HepG2 (cell line): Measurements from ENCODE around the gene ARFGEF3. TPM values are rescaled to one million over a fixed set of nuclear protein-coding genes. Genes with fewer than 3 reads are reported as not detected.

Experiments used
- ATAC-seq: fragments of 200-7000 bp; cut with Tn5 transposase; 3 replicates; pipeline ENCODE4 v1.9.1; 2020; ENCODE audit warnings: mild to moderate bottlenecking, moderate library complexity
- BruUV-seq: library from RNA; stranded (reverse); fragments of 400-500 nt; replicated peaks from 2 replicates; lab custom pipeline; 2021; lab: Mats Ljungman, UMichigan
- CTCF ChIA-PET: fragments of 300-600 bp; formaldehyde crosslinking; extraction: SDS; loops from one replicate; lab custom pipeline; 2021; ENCODE audit warnings: low total read pairs, inconsistent platforms, low intra/inter-chr PET ratio; lab: Yijun Ruan, JAX
- POLR2A ChIA-PET: fragments of 350-600 bp; sonication (Branson Sonifier 250); formaldehyde crosslinking; loops from one replicate; lab custom pipeline; 2020; ENCODE audit warnings: antibody characterized with exemption, inconsistent platforms; lab: Yijun Ruan, JAX
- DNase-seq: peaks from one replicate; pipeline ENCODE4 v3.0.0-alpha.2; 2015; ENCODE audit warnings: low spot score
- FAIRE-seq: peaks from 3 replicates; lab custom pipeline; 2011; peaks lifted over from hg19 to GRCh38; lab: Jason Lieb, UNC
- H2AFZ ChIP-seq: one replicate; pipeline ENCODE4 v1.6.1; 2011; ENCODE audit warnings: low read length, inconsistent platforms
- H3K27ac ChIP-seq: fragments of 300-600 bp; 3 replicates; pipeline ENCODE4 v1.8.0; 2011; ENCODE audit warnings: mixed run types, mild to moderate bottlenecking, mixed read lengths, low read length, inconsistent platforms; ENCODE audit not compliant: insufficient read depth; ENCODE audit errors: extremely low read length
- H3K27me3 ChIP-seq, 2 experiments: fragments of 200-600 bp in 1 of 2; 2 replicates in 1 of 2; 3 replicates in 1 of 2; pipeline versions ENCODE4 v1.6.0 to v1.8.0; 2011; ENCODE audit warnings: low read length in 2 of 2, mild to moderate bottlenecking in 2 of 2, moderate library complexity in 2 of 2, inconsistent platforms in 1 of 2; ENCODE audit not compliant: insufficient read depth in 2 of 2, control insufficient read depth in 1 of 2
- H3K36me3 ChIP-seq, 2 experiments: fragments of 200-600 bp in 1 of 2; replicated peaks in 1 of 2; 2 replicates in 1 of 2; 3 replicates in 1 of 2; pipeline versions ENCODE4 v1.5.1 to v1.8.0; 2011; ENCODE audit warnings: low read length in 2 of 2, inconsistent platforms in 1 of 2; ENCODE audit not compliant: insufficient read depth in 2 of 2, control insufficient read depth in 1 of 2
- H3K4me1 ChIP-seq: 2 replicates; pipeline ENCODE4 v1.5.1; 2012; ENCODE audit warnings: low read length, inconsistent platforms; ENCODE audit not compliant: insufficient read depth
- H3K4me2 ChIP-seq: 2 replicates; pipeline ENCODE4 v1.6.0; 2011; ENCODE audit warnings: low read depth, low read length, inconsistent platforms
- H3K4me3 ChIP-seq, 3 experiments: fragments of 200-600 bp in 1 of 3; sonication (generic), shearing (Covaris generic) in 1 of 3; replicated peaks in 1 of 3; 2 replicates each; pipeline ENCODE4 v1.5.1; 2011 to 2016; ENCODE audit warnings: low read length in 3 of 3, inconsistent platforms in 2 of 3, low read depth in 2 of 3, mild to moderate bottlenecking in 2 of 3, control low read depth in 1 of 3, mixed read lengths in 1 of 3; ENCODE audit not compliant: insufficient read depth in 1 of 3
- H3K79me2 ChIP-seq: one replicate; pipeline ENCODE4 v1.6.1; 2011; ENCODE audit warnings: low read length, inconsistent platforms; ENCODE audit not compliant: insufficient read depth
- H3K9ac ChIP-seq: 2 replicates; pipeline ENCODE4 v1.6.0; 2011; ENCODE audit warnings: mild to moderate bottlenecking, low read depth, low read length, inconsistent platforms; ENCODE audit not compliant: insufficient read depth
- H3K9me3 ChIP-seq: 2 replicates; pipeline ENCODE4 v1.5.1; 2012; ENCODE audit warnings: mild to moderate bottlenecking, low read length
- H4K20me1 ChIP-seq: 2 replicates; pipeline ENCODE4 v1.6.0; 2011; ENCODE audit warnings: inconsistent platforms, mild to moderate bottlenecking, low read length, moderate library complexity; ENCODE audit not compliant: insufficient read depth
- BHLHE40 ChIP-seq: IDR thresholded peaks from 2 replicates; pipeline ENCODE4 v1.6.1; 2011; ENCODE audit warnings: low read length, improper control_type of control experiment
- CHD2 ChIP-seq: IDR thresholded peaks from 2 replicates; pipeline ENCODE4 v1.6.1; 2011; ENCODE audit warnings: low read depth, low read length, improper control_type of control experiment
- ETV5 ChIP-seq: IDR thresholded peaks from 2 replicates; pipeline ENCODE4 v1.6.1; 2018; ENCODE audit warnings: missing biosample characterization, missing genetic modification reagents, inconsistent platforms, borderline replicate concordance
- KDM4B ChIP-seq: sonication (generic); formaldehyde crosslinking; IDR thresholded peaks from 2 replicates; pipeline ENCODE4 v1.4.0; 2020; ENCODE audit warnings: missing genetic modification reagents
- PHF21A ChIP-seq: sonication (generic); formaldehyde crosslinking; IDR thresholded peaks from 2 replicates; pipeline ENCODE4 v1.5.0; 2020; ENCODE audit warnings: mild to moderate bottlenecking, missing genetic modification reagents
- ZBTB38 ChIP-seq: sonication (generic); formaldehyde crosslinking; IDR thresholded peaks from 2 replicates; pipeline ENCODE4 v1.5.1; 2020; ENCODE audit warnings: mild to moderate bottlenecking, missing genetic modification reagents
- ZMYM2 ChIP-seq: sonication (generic); formaldehyde crosslinking; IDR thresholded peaks from 2 replicates; pipeline ENCODE4 v1.8.0; 2022; ENCODE audit warnings: mild to moderate bottlenecking, missing genetic modification reagents
- ZNF10 ChIP-seq: sonication (generic); formaldehyde crosslinking; IDR thresholded peaks from 2 replicates; pipeline ENCODE4 v1.4.0; 2020; ENCODE audit warnings: mild to moderate bottlenecking, low read depth, missing genetic modification reagents, borderline replicate concordance
- ZNF142 ChIP-seq: sonication (generic); formaldehyde crosslinking; IDR thresholded peaks from 2 replicates; pipeline ENCODE4 v1.4.0; 2020; ENCODE audit warnings: missing genetic modification reagents
- ZNF205 ChIP-seq: IDR thresholded peaks from 2 replicates; pipeline ENCODE4 v1.6.1; 2018; ENCODE audit warnings: missing biosample characterization, missing genetic modification reagents
- ZSCAN30 ChIP-seq: sonication (generic); formaldehyde crosslinking; IDR thresholded peaks from 2 replicates; pipeline ENCODE4 v1.5.0; 2020; ENCODE audit warnings: mild to moderate bottlenecking, missing genetic modification reagents
- WGBS: methylation state at CpG from one replicate; pipeline ENCODE4 v1.1.6; 2017; ENCODE audit warnings: low lambda C conversion rate; 5-methylcytosine and 5-hydroxymethylcytosine counted together
- in situ Hi-C: cut with HindIII; loops from 2 replicates; pipeline ENCODE4 v1.10.0; 2017; ENCODE audit warnings: low pct_unique_long_range_greater_than_20kb; ENCODE audit not compliant: extremely low pct_ligation_motif_present
- intact Hi-C: fragments of 100-400 bp; cut with micrococcal nuclease; formaldehyde crosslinking; loops from one replicate; pipeline ENCODE4 v1.10.0; 2022; ENCODE audit not compliant: unreplicated experiment
- polyA plus RNA-seq, 8 experiments: library from polyadenylated mRNA; depleted of rRNA in 3 of 8; stranded (reverse) in 7 of 8; unstranded in 1 of 8; fragments of >200 nt; fragmentation: Illumina TruSeq in 4 of 8; extraction: Trizol in 4 of 8; gene quantifications; 2 replicates each; pipeline versions ENCODE4 v1.2.1 to v1.2.3, GENCODE V29; 2011 to 2016; ENCODE audit warnings: low read depth in 4 of 8, missing spikeins in 1 of 8, mixed read lengths in 1 of 8; ENCODE audit not compliant: insufficient read depth in 1 of 8
- total RNA-seq, 5 experiments: library from RNA; depleted of rRNA; stranded (reverse); fragments of >200 nt; fragmentation: Illumina TruSeq; extraction: Trizol; gene quantifications; 2 replicates each; pipeline ENCODE4 v1.2.3, GENCODE V29; 2016; ENCODE audit warnings: low read depth in 1 of 5
- TF ChIP-seq, protein P1 (sequence below): IDR thresholded peaks from 2 replicates; pipeline ENCODE4 v1.6.1; 2018; ENCODE audit warnings: missing genetic modification reagents, mild to moderate bottlenecking, missing compliant biosample characterization
- TF ChIP-seq, protein P2 (sequence below): sonication (generic); formaldehyde crosslinking; IDR thresholded peaks from 2 replicates; pipeline ENCODE4 v1.4.0; 2020; ENCODE audit warnings: missing genetic modification reagents, borderline replicate concordance

The ARFGEF3 gene
- total and polyA plus RNA-seq, 2 of the 13 experiments (the other 11 are each of a cell fraction or from before 2014, with no cell fraction given), result 0.60 to 2.6 TPM

- TF ChIP-seq, protein P1, sequence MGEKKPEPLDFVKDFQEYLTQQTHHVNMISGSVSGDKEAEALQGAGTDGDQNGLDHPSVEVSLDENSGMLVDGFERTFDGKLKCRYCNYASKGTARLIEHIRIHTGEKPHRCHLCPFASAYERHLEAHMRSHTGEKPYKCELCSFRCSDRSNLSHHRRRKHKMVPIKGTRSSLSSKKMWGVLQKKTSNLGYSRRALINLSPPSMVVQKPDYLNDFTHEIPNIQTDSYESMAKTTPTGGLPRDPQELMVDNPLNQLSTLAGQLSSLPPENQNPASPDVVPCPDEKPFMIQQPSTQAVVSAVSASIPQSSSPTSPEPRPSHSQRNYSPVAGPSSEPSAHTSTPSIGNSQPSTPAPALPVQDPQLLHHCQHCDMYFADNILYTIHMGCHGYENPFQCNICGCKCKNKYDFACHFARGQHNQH (CRISPR knock-in tag), result no peak
- TF ChIP-seq BHLHE40, result no peak
Measured at GRCh38 chr6:138272533-138273315, 111.0 kb downstream of the ARFGEF3 start (continued).

GRCh38 chr6:138275976-138276375 is 114.2 kb downstream of the ARFGEF3 start:
- peak; percentile 84 for ATAC-seq
- TF ChIP-seq ZNF10 (CRISPR knock-in tag) (no peak), ETV5 (CRISPR knock-in tag) (no peak), KDM4B (CRISPR knock-in tag) (no peak), ZSCAN30 (CRISPR knock-in tag) (no peak), ZNF142 (no peak), CHD2 (no peak), PHF21A (no peak), ZBTB38 (CRISPR knock-in tag) (no peak), ZMYM2 (CRISPR knock-in tag) (no peak), ZNF205 (CRISPR knock-in tag) (no peak)
- TF ChIP-seq, protein P2, sequence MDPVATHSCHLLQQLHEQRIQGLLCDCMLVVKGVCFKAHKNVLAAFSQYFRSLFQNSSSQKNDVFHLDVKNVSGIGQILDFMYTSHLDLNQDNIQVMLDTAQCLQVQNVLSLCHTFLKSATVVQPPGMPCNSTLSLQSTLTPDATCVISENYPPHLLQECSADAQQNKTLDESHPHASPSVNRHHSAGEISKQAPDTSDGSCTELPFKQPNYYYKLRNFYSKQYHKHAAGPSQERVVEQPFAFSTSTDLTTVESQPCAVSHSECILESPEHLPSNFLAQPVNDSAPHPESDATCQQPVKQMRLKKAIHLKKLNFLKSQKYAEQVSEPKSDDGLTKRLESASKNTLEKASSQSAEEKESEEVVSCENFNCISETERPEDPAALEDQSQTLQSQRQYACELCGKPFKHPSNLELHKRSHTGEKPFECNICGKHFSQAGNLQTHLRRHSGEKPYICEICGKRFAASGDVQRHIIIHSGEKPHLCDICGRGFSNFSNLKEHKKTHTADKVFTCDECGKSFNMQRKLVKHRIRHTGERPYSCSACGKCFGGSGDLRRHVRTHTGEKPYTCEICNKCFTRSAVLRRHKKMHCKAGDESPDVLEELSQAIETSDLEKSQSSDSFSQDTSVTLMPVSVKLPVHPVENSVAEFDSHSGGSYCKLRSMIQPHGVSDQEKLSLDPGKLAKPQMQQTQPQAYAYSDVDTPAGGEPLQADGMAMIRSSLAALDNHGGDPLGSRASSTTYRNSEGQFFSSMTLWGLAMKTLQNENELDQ (CRISPR knock-in tag), result no peak

More at GRCh38 chr6:138275976-138276375, 114.2 kb downstream of the ARFGEF3 start:
- no peaks in the 10 kb centered on the region for H3K9me3 ChIP-seq
- H3K9ac ChIP-seq, result no peak overlapping the region
- H3K27me3 ChIP-seq, result no peaks in the 10 kb centered on the region
- no peak overlapping the region for H3K4me3 ChIP-seq
- WGBS, result 73% methylated on average over 3 of the region's 3 CpGs
- DNase-seq (no peak), FAIRE-seq (no peak)
- no peak overlapping the region for H2AFZ ChIP-seq
- H3K4me1 ChIP-seq, result no peaks in the 10 kb centered on the region
- ChIA-PET CTCF (interaction anchor here (5.6 kb wide), 1 partner anchor 160 kb away, joined by 51 read pairs; no protein-coding TSS in a partner anchor), POLR2A (no interaction called here)
- H3K27ac ChIP-seq, result no peak overlapping the region
- H4K20me1 ChIP-seq, result no peaks in the 10 kb centered on the region
- H3K36me3 ChIP-seq, result no peaks in the 10 kb centered on the region
- in situ Hi-C loops (loop anchor here (25.0 kb wide), 1 partner anchor 311 kb away; no protein-coding TSS in a partner anchor), intact Hi-C loops (loop anchor here (5.0 kb wide), 2 partner anchors 54 to 114 kb away; partner anchors contain the start of gene ARFGEF3)
- H3K79me2 ChIP-seq, result no peaks in the 10 kb centered on the region
- BruUV-seq, result no TSS peak
- H3K4me2 ChIP-seq, result no peak overlapping the region
